Liver (tissue), 9 donors: ENCODE data around the gene ANGEL2. TPM values are rescaled to one million over a fixed set of nuclear protein-coding genes. Genes with fewer than 3 reads are reported as not detected.

Experiments used
- DNase-seq: peaks from one replicate; pipeline ENCODE4 v3.0.0-alpha.2; 2017; ENCODE audit warnings: low spot score
- H3K27ac ChIP-seq, 2 donors: one replicate each; pipeline ENCODE4 v1.7.0; 2013; ENCODE audit warnings: inconsistent platforms in 2 of 2, low read length in 2 of 2, control low read depth in 1 of 2, low read depth in 1 of 2, mild to moderate bottlenecking in 1 of 2
- H3K27me3 ChIP-seq, 4 donors: one replicate each; pipeline versions ENCODE4 v1.6.1 to v1.7.0; 2013; ENCODE audit warnings: low read length in 3 of 4, inconsistent platforms in 1 of 4, mild to moderate bottlenecking in 1 of 4, moderate library complexity in 1 of 4; ENCODE audit not compliant: control insufficient read depth in 4 of 4, insufficient read depth in 4 of 4
- H3K36me3 ChIP-seq, 4 donors: one replicate each; pipeline versions ENCODE4 v1.6.1 to v1.7.0; 2013; ENCODE audit warnings: low read length in 3 of 4, mild to moderate bottlenecking in 3 of 4, low read depth in 1 of 4, moderate library complexity in 1 of 4; ENCODE audit not compliant: control insufficient read depth in 4 of 4, insufficient read depth in 3 of 4
- H3K4me1 ChIP-seq, 4 donors: one replicate each; pipeline versions ENCODE4 v1.6.1 to v1.7.0; 2013; ENCODE audit warnings: low read length in 3 of 4, mild to moderate bottlenecking in 3 of 4, moderate library complexity in 1 of 4; ENCODE audit not compliant: control insufficient read depth in 4 of 4, insufficient read depth in 4 of 4
- H3K4me3 ChIP-seq, 3 donors: one replicate each; pipeline versions ENCODE4 v1.6.1 to v1.7.0; 2013; ENCODE audit warnings: low read length in 3 of 3, control low read depth in 1 of 3, low read depth in 1 of 3, mild to moderate bottlenecking in 1 of 3
- H3K9ac ChIP-seq, 2 donors: one replicate each; pipeline ENCODE4 v1.7.0; 2013; ENCODE audit warnings: low read length in 2 of 2, mild to moderate bottlenecking in 2 of 2, moderate library complexity in 2 of 2, control low read depth in 1 of 2, low read depth in 1 of 2
- H3K9me3 ChIP-seq, 4 donors: one replicate each; pipeline versions ENCODE4 v1.6.1 to v1.7.0; 2013; ENCODE audit warnings: low read length in 3 of 4; ENCODE audit not compliant: control insufficient read depth in 4 of 4
- EGR1 ChIP-seq, 2 donors: IDR thresholded peaks; 2 replicates each; pipeline ENCODE4 v1.6.1; 2016 to 2018; ENCODE audit warnings: antibody characterized with exemption in 2 of 2, low read depth in 2 of 2
- FOXA1 ChIP-seq: IDR thresholded peaks from 2 replicates; pipeline ENCODE4 v1.6.1; 2016; ENCODE audit warnings: antibody characterized with exemption
- FOXA2 ChIP-seq: IDR thresholded peaks from 2 replicates; pipeline ENCODE4 v1.6.1; 2016; ENCODE audit warnings: antibody characterized with exemption
- GABPA ChIP-seq, 2 donors: IDR thresholded peaks in 1 of 2; conservative IDR thresholded peaks in 1 of 2; 2 replicates each; pipeline ENCODE4 v1.6.1; 2016; ENCODE audit warnings: antibody characterized with exemption in 2 of 2, mild to moderate bottlenecking in 1 of 2, moderate library complexity in 1 of 2
- HNF4A ChIP-seq, 2 donors: conservative IDR thresholded peaks; 2 replicates each; pipeline ENCODE4 v1.6.1; 2016; ENCODE audit warnings: antibody characterized with exemption in 2 of 2, mild to moderate bottlenecking in 2 of 2
- HNF4G ChIP-seq: IDR thresholded peaks from 2 replicates; pipeline ENCODE4 v1.6.1; 2016; ENCODE audit warnings: antibody characterized with exemption
- JUND ChIP-seq, 2 donors: IDR thresholded peaks; 2 replicates each; pipeline ENCODE4 v1.6.1; 2016; ENCODE audit warnings: antibody characterized with exemption in 2 of 2
- NR2F2 ChIP-seq: IDR thresholded peaks from 2 replicates; pipeline ENCODE4 v1.6.1; 2016; ENCODE audit warnings: antibody characterized with exemption
- RAD21 ChIP-seq, 2 donors: IDR thresholded peaks; 2 replicates each; pipeline ENCODE4 v1.6.1; 2016; ENCODE audit warnings: antibody characterized with exemption in 2 of 2, mild to moderate bottlenecking in 2 of 2
- RXRA ChIP-seq, 2 donors: IDR thresholded peaks; 2 replicates each; pipeline ENCODE4 v1.6.1; 2017 to 2018; ENCODE audit warnings: antibody characterized with exemption in 2 of 2, mild to moderate bottlenecking in 1 of 2
- SP1 ChIP-seq: IDR thresholded peaks from 2 replicates; pipeline ENCODE4 v1.6.1; 2018; ENCODE audit warnings: antibody characterized with exemption, mild to moderate bottlenecking
- TAF1 ChIP-seq: conservative IDR thresholded peaks from 2 replicates; pipeline ENCODE4 v1.6.1; 2016; ENCODE audit warnings: antibody characterized with exemption, mild to moderate bottlenecking
- YY1 ChIP-seq: IDR thresholded peaks from 2 replicates; pipeline ENCODE4 v1.6.1; 2016; ENCODE audit warnings: antibody characterized with exemption, mild to moderate bottlenecking
- WGBS: extraction: QIAGEN DNeasy Blood & Tissue Kit; methylation state at CpG from one replicate; pipeline ENCODE4 v1.1.7; 2013; 5-methylcytosine and 5-hydroxymethylcytosine counted together
- polyA plus RNA-seq, 2 donors: library from polyadenylated mRNA; stranded (reverse) in 1 of 2; unstranded in 1 of 2; fragments of 200-250 nt in 1 of 2; fragments of >200 nt in 1 of 2; fragmentation: Nextera tagmentation in 1 of 2; extraction: Ambion mirVana in 1 of 2; gene quantifications; one replicate each; pipeline versions ENCODE4 v1.2.1 to v1.2.3, GENCODE V29; 2013 to 2015
- total RNA-seq, 2 donors: library from RNA; depleted of rRNA; stranded (reverse); fragments of >200 nt; gene quantifications; one replicate each; pipeline ENCODE4 v1.2.3, GENCODE V29; 2014
- TF ChIP-seq, protein P1 (sequence below): IDR thresholded peaks from 2 replicates; pipeline ENCODE4 v1.6.1; 2016; ENCODE audit warnings: antibody characterized with exemption, mild to moderate bottlenecking
- TF ChIP-seq, protein P2 (sequence below): IDR thresholded peaks from 2 replicates; pipeline ENCODE4 v1.6.1; 2016; ENCODE audit warnings: antibody characterized with exemption
- TF ChIP-seq, protein P3 (sequence below): IDR thresholded peaks from 2 replicates; pipeline ENCODE4 v1.6.1; 2016; ENCODE audit warnings: antibody characterized with exemption
- TF ChIP-seq, protein P4 (sequence below): fragments of 150-350 bp; IDR thresholded peaks from 2 replicates; pipeline ENCODE4 v1.5.1; 2017; ENCODE audit warnings: improper control_type of control experiment, low read depth, low read length; ENCODE audit not compliant: missing input control
- TF ChIP-seq, protein P5 (sequence below): IDR thresholded peaks from 2 replicates; pipeline ENCODE4 v1.6.1; 2016; ENCODE audit warnings: antibody characterized with exemption
- donor health status: healthy.
- donor health status: healthy.
- donor health status: healthy.
- donor health status: healthy.
- donor health status: healthy.

ANGEL2 gene
- total and polyA plus RNA-seq, 4 donors: 8.2 to 31.1 (median 16.4) TPM

- Histone ChIP-seq H3K27me3 (no peaks in the 10 kb centered on the region), H3K9me3 (no peaks in the 10 kb centered on the region), H3K4me3 (no peak overlapping the region), H3K36me3 (peaks cover 4 to 22% (median 10%) of the 10 kb centered on the region in 4 donors), H3K9ac (no peak overlapping the region), H3K27ac (no peak overlapping the region), H3K4me1 (no peaks in the 10 kb centered on the region)
- no peak for TF ChIP-seq HNF4G
- TF ChIP-seq EGR1 (IDR thresholded peaks at IDR 0.05; ENCODE audit: low read depth in 2 of 2): no peak
- TF ChIP-seq, protein P1, sequence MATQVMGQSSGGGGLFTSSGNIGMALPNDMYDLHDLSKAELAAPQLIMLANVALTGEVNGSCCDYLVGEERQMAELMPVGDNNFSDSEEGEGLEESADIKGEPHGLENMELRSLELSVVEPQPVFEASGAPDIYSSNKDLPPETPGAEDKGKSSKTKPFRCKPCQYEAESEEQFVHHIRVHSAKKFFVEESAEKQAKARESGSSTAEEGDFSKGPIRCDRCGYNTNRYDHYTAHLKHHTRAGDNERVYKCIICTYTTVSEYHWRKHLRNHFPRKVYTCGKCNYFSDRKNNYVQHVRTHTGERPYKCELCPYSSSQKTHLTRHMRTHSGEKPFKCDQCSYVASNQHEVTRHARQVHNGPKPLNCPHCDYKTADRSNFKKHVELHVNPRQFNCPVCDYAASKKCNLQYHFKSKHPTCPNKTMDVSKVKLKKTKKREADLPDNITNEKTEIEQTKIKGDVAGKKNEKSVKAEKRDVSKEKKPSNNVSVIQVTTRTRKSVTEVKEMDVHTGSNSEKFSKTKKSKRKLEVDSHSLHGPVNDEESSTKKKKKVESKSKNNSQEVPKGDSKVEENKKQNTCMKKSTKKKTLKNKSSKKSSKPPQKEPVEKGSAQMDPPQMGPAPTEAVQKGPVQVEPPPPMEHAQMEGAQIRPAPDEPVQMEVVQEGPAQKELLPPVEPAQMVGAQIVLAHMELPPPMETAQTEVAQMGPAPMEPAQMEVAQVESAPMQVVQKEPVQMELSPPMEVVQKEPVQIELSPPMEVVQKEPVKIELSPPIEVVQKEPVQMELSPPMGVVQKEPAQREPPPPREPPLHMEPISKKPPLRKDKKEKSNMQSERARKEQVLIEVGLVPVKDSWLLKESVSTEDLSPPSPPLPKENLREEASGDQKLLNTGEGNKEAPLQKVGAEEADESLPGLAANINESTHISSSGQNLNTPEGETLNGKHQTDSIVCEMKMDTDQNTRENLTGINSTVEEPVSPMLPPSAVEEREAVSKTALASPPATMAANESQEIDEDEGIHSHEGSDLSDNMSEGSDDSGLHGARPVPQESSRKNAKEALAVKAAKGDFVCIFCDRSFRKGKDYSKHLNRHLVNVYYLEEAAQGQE: no peak
- TF ChIP-seq JUND (IDR thresholded peaks at IDR 0.05): no peak
- TF ChIP-seq NR2F2: no peak
- no peak for TF ChIP-seq YY1
- TF ChIP-seq SP1: no peak
- TF ChIP-seq FOXA2: no peak
- TF ChIP-seq, protein P2, sequence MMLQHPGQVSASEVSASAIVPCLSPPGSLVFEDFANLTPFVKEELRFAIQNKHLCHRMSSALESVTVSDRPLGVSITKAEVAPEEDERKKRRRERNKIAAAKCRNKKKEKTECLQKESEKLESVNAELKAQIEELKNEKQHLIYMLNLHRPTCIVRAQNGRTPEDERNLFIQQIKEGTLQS: no peak
- TF ChIP-seq, protein P3, sequence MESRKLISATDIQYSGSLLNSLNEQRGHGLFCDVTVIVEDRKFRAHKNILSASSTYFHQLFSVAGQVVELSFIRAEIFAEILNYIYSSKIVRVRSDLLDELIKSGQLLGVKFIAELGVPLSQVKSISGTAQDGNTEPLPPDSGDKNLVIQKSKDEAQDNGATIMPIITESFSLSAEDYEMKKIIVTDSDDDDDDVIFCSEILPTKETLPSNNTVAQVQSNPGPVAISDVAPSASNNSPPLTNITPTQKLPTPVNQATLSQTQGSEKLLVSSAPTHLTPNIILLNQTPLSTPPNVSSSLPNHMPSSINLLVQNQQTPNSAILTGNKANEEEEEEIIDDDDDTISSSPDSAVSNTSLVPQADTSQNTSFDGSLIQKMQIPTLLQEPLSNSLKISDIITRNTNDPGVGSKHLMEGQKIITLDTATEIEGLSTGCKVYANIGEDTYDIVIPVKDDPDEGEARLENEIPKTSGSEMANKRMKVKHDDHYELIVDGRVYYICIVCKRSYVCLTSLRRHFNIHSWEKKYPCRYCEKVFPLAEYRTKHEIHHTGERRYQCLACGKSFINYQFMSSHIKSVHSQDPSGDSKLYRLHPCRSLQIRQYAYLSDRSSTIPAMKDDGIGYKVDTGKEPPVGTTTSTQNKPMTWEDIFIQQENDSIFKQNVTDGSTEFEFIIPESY: no peak
- TF ChIP-seq TAF1: no peak
- TF ChIP-seq FOXA1: no peak
- TF ChIP-seq RXRA (IDR thresholded peaks at IDR 0.05): no peak
- TF ChIP-seq, protein P4, sequence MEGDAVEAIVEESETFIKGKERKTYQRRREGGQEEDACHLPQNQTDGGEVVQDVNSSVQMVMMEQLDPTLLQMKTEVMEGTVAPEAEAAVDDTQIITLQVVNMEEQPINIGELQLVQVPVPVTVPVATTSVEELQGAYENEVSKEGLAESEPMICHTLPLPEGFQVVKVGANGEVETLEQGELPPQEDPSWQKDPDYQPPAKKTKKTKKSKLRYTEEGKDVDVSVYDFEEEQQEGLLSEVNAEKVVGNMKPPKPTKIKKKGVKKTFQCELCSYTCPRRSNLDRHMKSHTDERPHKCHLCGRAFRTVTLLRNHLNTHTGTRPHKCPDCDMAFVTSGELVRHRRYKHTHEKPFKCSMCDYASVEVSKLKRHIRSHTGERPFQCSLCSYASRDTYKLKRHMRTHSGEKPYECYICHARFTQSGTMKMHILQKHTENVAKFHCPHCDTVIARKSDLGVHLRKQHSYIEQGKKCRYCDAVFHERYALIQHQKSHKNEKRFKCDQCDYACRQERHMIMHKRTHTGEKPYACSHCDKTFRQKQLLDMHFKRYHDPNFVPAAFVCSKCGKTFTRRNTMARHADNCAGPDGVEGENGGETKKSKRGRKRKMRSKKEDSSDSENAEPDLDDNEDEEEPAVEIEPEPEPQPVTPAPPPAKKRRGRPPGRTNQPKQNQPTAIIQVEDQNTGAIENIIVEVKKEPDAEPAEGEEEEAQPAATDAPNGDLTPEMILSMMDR: no peak
- TF ChIP-seq GABPA (IDR thresholded peaks at IDR 0.05 in 1 of 2, conservative IDR thresholded peaks at IDR 0.05 in 1 of 2): no peak
- TF ChIP-seq, protein P5, sequence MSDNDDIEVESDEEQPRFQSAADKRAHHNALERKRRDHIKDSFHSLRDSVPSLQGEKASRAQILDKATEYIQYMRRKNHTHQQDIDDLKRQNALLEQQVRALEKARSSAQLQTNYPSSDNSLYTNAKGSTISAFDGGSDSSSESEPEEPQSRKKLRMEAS: no peak
- no peak for TF ChIP-seq RAD21 (IDR thresholded peaks at IDR 0.05)
- TF ChIP-seq HNF4A (conservative IDR thresholded peaks at IDR 0.05): no peak
- 90% methylated on average over 2 of the region's 2 CpGs for WGBS
- no peak for DNase-seq
Observed at GRCh38 chr1:213008564-213008963, 7.1 kb downstream of the ANGEL2 start.
